Gastrocnemius medialis (tissue), 4 donors: ENCODE data around the gene LMOD2.

Experiments used
- CTCF ChIP-seq, 5 experiments: fragments of 450-650 bp in 3 of 5; fragments of 200-600 bp in 2 of 5; sonication (generic) in 2 of 5; IDR thresholded peaks in 4 of 5; conservative IDR thresholded peaks in 1 of 5; 1 replicate in 4 of 5; 2 replicates in 1 of 5; pipeline ENCODE4 v1.5.1; 2016 to 2019; ENCODE audit warnings: antibody characterized with exemption in 5 of 5, mild to moderate bottlenecking in 3 of 5, moderate library complexity in 3 of 5
- POLR2A ChIP-seq, 2 donors: fragments of 450-650 bp; IDR thresholded peaks; one replicate each; pipeline ENCODE4 v1.6.1; 2017; ENCODE audit warnings: antibody characterized with exemption in 2 of 2, mild to moderate bottlenecking in 2 of 2, moderate library complexity in 2 of 2

- TF ChIP-seq CTCF (IDR thresholded peaks at IDR 0.05 in 4 of 5, conservative IDR thresholded peaks at IDR 0.05 in 1 of 5): no peak
- TF ChIP-seq POLR2A (IDR thresholded peaks at IDR 0.05): no peak
These were observed 16.0 kb upstream of the LMOD2 start for GRCh38 chr7:123639631-123640030.
